Panc1 (cell line): ENCODE data around the gene PRKD1. TPM values are rescaled to one million over a fixed set of nuclear protein-coding genes. Genes with fewer than 3 reads are reported as not detected.

Experiments
- ATAC-seq: fragments of 200-7000 bp; cut with Tn5 transposase; 2 replicates; pipeline ENCODE4 v1.9.1; 2020; ENCODE audit warnings: mild to moderate bottlenecking, moderate library complexity
- BruUV-seq: library from RNA; stranded (reverse); fragments of 400-500 nt; replicated peaks from 2 replicates; lab custom pipeline; 2021; lab: Mats Ljungman, UMichigan
- CTCF ChIA-PET: fragments of 300-600 bp; sonication (Branson Sonifier 250); formaldehyde crosslinking; loops from one replicate; lab custom pipeline; 2022; ENCODE audit warnings: antibody characterized with exemption; lab: Charles Lee
- POLR2A ChIA-PET: fragments of 300-600 bp; sonication (Branson Sonifier 250); formaldehyde crosslinking; loops from one replicate; lab custom pipeline; 2022; ENCODE audit warnings: antibody characterized with exemption; lab: Charles Lee
- DNase-seq: peaks from one replicate; pipeline ENCODE4 v3.0.0-alpha.2; 2010; ENCODE audit warnings: low read depth, low spot score
- H3K27ac ChIP-seq: 2 replicates; pipeline ENCODE4 v1.5.1; 2011; ENCODE audit warnings: mild to moderate bottlenecking, low read length, inconsistent platforms
- H3K27me3 ChIP-seq: fragments of 200-500 bp; sonication (Bioruptor generic); 2 replicates; pipeline ENCODE4 v1.6.0; 2014; ENCODE audit warnings: low read length, inconsistent platforms; ENCODE audit not compliant: control insufficient read depth, insufficient read depth
- H3K36me3 ChIP-seq: fragments of 200-500 bp; sonication (Bioruptor generic); 2 replicates; pipeline ENCODE4 v1.5.1; 2014; ENCODE audit warnings: inconsistent platforms, mild to moderate bottlenecking, low read length, moderate library complexity; ENCODE audit not compliant: control insufficient read depth, insufficient read depth
- H3K4me1 ChIP-seq: 2 replicates; pipeline ENCODE4 v1.5.1; 2011; ENCODE audit warnings: inconsistent platforms, mild to moderate bottlenecking, low read length, moderate library complexity; ENCODE audit not compliant: control insufficient read depth, insufficient read depth
- H3K4me3 ChIP-seq, 2 experiments: 2 replicates each; pipeline ENCODE4 v1.5.1; 2011 to 2012; ENCODE audit warnings: low read depth in 2 of 2, low read length in 2 of 2, mild to moderate bottlenecking in 2 of 2, inconsistent platforms in 1 of 2, moderate library complexity in 1 of 2
- H3K9me3 ChIP-seq: fragments of 200-500 bp; sonication (Bioruptor generic); 2 replicates; pipeline ENCODE4 v1.5.1; 2014; ENCODE audit warnings: low read depth, mild to moderate bottlenecking, inconsistent platforms, low read length, moderate library complexity; ENCODE audit not compliant: control insufficient read depth, insufficient read depth
- POLR2AphosphoS5 ChIP-seq: IDR thresholded peaks from 2 replicates; pipeline ENCODE4 v1.6.1; 2012; ENCODE audit warnings: mild to moderate bottlenecking, low read depth, low read length, moderate library complexity
- SIN3A ChIP-seq: IDR thresholded peaks from 2 replicates; pipeline ENCODE4 v1.6.1; 2012; ENCODE audit warnings: low read depth, mild to moderate bottlenecking, low read length, moderate library complexity, borderline replicate concordance; ENCODE audit not compliant: insufficient read depth
- TCF7L2 ChIP-seq: IDR thresholded peaks from 2 replicates; pipeline ENCODE4 v1.6.1; 2011; ENCODE audit warnings: mild to moderate bottlenecking, low read depth, low read length, inconsistent platforms
- in situ Hi-C: cut with HindIII; loops from 2 replicates; pipeline ENCODE4 v1.10.0; 2016; ENCODE audit warnings: low sequenced_read_pairs, low pct_unique_long_range_greater_than_20kb
- intact Hi-C: fragments of 100-400 bp; cut with micrococcal nuclease; formaldehyde crosslinking; loops from one replicate; pipeline ENCODE4 v1.10.0; 2022; ENCODE audit not compliant: unreplicated experiment
- total RNA-seq: library from RNA; stranded (reverse); gene quantifications from one replicate; pipeline ENCODE4 v1.2.1, GENCODE V29; 2021; ENCODE audit not compliant: unreplicated experiment
- TF ChIP-seq, protein P1 (sequence below), 2 experiments: IDR thresholded peaks; 2 replicates each; pipeline ENCODE4 v1.6.1; 2011 to 2012; ENCODE audit warnings: low read depth in 2 of 2, control low read depth in 1 of 2, low read length in 1 of 2, mild to moderate bottlenecking in 1 of 2, moderate library complexity in 1 of 2; ENCODE audit not compliant: insufficient read depth in 1 of 2
- TF ChIP-seq, protein P2 (sequence below): fragments of 450-650 bp; IDR thresholded peaks from 2 replicates; pipeline ENCODE4 v1.5.1; 2017; ENCODE audit warnings: mild to moderate bottlenecking

The PRKD1 gene
- total RNA-seq, 1 experiment from 2014 or later: 8.2 TPM

DNA sequence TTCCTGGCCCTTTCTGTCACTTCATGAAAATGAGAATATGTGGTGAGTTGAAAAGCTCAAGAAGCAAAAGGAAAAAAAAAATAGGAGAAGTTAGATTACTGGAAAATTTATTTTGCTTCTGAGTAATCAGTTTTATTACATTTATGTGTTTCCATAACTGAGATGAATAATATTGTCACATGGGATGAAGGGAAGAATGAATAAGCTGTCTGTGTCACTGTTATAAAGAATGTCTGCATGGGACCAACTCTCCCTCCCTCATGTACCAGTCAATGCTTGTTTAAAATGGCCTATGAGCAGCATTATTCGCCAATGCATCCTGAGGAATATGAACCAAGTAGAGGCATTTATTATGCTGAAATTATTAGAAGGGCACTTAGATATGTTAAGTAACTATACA is 246.3 kb downstream of the PRKD1 start:
- ATAC-seq (no peak), DNase-seq (no peak)
- Histone ChIP-seq H3K4me1 (no peaks in the 10 kb centered on the region), H3K27me3 (no peaks in the 10 kb centered on the region), H3K9me3 (no peaks in the 10 kb centered on the region), H3K36me3 (no peaks in the 10 kb centered on the region), H3K4me3 (no peak overlapping the region), H3K27ac (no peak overlapping the region)
- ChIA-PET POLR2A (no interaction called here), CTCF (no interaction called here)
- no TSS peak for BruUV-seq
- in situ Hi-C loops: no loop called here
- intact Hi-C loops: no loop called here
- TF ChIP-seq, protein P1, sequence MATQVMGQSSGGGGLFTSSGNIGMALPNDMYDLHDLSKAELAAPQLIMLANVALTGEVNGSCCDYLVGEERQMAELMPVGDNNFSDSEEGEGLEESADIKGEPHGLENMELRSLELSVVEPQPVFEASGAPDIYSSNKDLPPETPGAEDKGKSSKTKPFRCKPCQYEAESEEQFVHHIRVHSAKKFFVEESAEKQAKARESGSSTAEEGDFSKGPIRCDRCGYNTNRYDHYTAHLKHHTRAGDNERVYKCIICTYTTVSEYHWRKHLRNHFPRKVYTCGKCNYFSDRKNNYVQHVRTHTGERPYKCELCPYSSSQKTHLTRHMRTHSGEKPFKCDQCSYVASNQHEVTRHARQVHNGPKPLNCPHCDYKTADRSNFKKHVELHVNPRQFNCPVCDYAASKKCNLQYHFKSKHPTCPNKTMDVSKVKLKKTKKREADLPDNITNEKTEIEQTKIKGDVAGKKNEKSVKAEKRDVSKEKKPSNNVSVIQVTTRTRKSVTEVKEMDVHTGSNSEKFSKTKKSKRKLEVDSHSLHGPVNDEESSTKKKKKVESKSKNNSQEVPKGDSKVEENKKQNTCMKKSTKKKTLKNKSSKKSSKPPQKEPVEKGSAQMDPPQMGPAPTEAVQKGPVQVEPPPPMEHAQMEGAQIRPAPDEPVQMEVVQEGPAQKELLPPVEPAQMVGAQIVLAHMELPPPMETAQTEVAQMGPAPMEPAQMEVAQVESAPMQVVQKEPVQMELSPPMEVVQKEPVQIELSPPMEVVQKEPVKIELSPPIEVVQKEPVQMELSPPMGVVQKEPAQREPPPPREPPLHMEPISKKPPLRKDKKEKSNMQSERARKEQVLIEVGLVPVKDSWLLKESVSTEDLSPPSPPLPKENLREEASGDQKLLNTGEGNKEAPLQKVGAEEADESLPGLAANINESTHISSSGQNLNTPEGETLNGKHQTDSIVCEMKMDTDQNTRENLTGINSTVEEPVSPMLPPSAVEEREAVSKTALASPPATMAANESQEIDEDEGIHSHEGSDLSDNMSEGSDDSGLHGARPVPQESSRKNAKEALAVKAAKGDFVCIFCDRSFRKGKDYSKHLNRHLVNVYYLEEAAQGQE (IDR thresholded peaks at IDR 0.05; ENCODE audit: insufficient read depth in 1 of 2, low read depth in 2 of 2, low read length in 1 of 2): no peak
- TF ChIP-seq, protein P2, sequence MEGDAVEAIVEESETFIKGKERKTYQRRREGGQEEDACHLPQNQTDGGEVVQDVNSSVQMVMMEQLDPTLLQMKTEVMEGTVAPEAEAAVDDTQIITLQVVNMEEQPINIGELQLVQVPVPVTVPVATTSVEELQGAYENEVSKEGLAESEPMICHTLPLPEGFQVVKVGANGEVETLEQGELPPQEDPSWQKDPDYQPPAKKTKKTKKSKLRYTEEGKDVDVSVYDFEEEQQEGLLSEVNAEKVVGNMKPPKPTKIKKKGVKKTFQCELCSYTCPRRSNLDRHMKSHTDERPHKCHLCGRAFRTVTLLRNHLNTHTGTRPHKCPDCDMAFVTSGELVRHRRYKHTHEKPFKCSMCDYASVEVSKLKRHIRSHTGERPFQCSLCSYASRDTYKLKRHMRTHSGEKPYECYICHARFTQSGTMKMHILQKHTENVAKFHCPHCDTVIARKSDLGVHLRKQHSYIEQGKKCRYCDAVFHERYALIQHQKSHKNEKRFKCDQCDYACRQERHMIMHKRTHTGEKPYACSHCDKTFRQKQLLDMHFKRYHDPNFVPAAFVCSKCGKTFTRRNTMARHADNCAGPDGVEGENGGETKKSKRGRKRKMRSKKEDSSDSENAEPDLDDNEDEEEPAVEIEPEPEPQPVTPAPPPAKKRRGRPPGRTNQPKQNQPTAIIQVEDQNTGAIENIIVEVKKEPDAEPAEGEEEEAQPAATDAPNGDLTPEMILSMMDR: no peak
- TF ChIP-seq POLR2AphosphoS5: no peak
- no peak for TF ChIP-seq SIN3A
- TF ChIP-seq TCF7L2: no peak

DNA sequence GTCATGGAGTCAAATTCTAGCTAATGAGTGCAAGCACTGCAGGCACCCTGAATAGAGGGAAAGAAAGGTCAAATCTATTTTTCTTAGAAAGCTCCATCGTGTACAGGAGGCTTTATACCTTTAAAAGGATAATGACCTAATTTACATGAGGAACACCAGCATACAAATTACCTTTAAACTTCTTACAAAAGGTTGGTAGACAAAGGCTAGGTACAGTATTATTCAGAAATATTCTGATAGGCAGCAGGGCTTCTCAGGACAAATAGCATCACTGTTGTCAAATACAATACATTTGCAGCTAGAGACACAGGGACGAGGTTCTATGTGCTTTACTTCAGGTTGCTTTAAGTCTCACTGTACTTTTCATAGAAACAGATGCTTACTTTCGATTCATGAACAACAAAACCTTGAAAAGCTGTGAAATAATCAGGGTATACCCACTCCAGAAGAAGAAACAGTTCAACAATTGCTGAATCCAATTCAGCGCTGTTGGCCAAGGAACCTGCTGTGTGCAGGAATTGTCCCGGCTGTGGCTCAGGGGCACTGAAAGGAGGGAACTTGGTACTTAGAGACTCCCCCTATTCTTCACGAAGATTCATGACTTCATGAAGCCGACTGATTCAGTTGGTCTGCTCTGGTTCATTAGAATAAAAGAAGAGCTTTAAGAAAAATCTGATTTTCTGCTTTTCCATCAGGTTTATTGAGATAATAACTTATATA is 252.9 kb downstream of the PRKD1 start:
- ChIA-PET CTCF (no interaction called here), POLR2A (no interaction called here)
- DNase-seq (no peak), ATAC-seq (no peak)
- TF ChIP-seq TCF7L2: no peak
- TF ChIP-seq, protein P2: no peak
- no peak for TF ChIP-seq SIN3A
- TF ChIP-seq, protein P1 (IDR thresholded peaks at IDR 0.05; ENCODE audit: insufficient read depth in 1 of 2, low read depth in 2 of 2, low read length in 1 of 2): no peak
- no peak for TF ChIP-seq POLR2AphosphoS5
- Histone ChIP-seq H3K4me1 (no peaks in the 10 kb centered on the region), H3K27me3 (no peaks in the 10 kb centered on the region), H3K9me3 (no peaks in the 10 kb centered on the region), H3K27ac (no peak overlapping the region), H3K4me3 (no peak overlapping the region), H3K36me3 (no peaks in the 10 kb centered on the region)
- no TSS peak for BruUV-seq
- in situ Hi-C loops (no loop called here), intact Hi-C loops (no loop called here)
